SK-N-SH (cell line): ENCODE results near the gene ESPNL. TPM values are rescaled to one million over a fixed set of nuclear protein-coding genes. Genes with fewer than 3 reads are reported as not detected.

ENCODE experiments used
- CTCF ChIA-PET: fragments of 300-600, 350-600 bp; formaldehyde crosslinking; extraction: SDS; loops from one replicate; lab custom pipeline; 2021; lab: Yijun Ruan, JAX
- POLR2A ChIA-PET: fragments of 350-600 bp; sonication (Branson Sonifier 250); formaldehyde crosslinking; extraction: SDS; loops from one replicate; lab custom pipeline; 2020; ENCODE audit warnings: antibody characterized with exemption, inconsistent platforms; lab: Yijun Ruan, JAX
- DNase-seq: peaks from one replicate; pipeline ENCODE4 v3.0.0; 2012
- H2AFZ ChIP-seq: fragments of 200-600 bp; sonication (generic); 2 replicates; pipeline ENCODE4 v1.8.1; 2016; ENCODE audit warnings: antibody characterized with exemption, mild to moderate bottlenecking, low read depth
- H3F3A ChIP-seq: fragments of 200-600 bp; sonication (generic); replicated peaks from 2 replicates; pipeline ENCODE3; 2016; ENCODE audit warnings: antibody characterized with exemption, mild to moderate bottlenecking; ENCODE audit not compliant: insufficient read depth
- H3K27ac ChIP-seq, 2 experiments: fragments of 200-500 bp in 1 of 2; fragments of 200-600 bp in 1 of 2; sonication (Bioruptor generic) in 1 of 2; sonication (generic), shearing (Covaris generic) in 1 of 2; 2 replicates each; pipeline versions ENCODE4 v1.5.1 to v1.6.1; 2014 to 2016; ENCODE audit warnings: low read depth in 2 of 2, inconsistent platforms in 1 of 2, low read length in 1 of 2, mild to moderate bottlenecking in 1 of 2, mixed read lengths in 1 of 2
- H3K27me3 ChIP-seq: fragments of 200-600 bp; sonication (generic), shearing (Covaris generic); 2 replicates; pipeline ENCODE4 v1.6.1; 2016; ENCODE audit warnings: mixed run types; ENCODE audit not compliant: insufficient read depth
- H3K36me3 ChIP-seq, 2 experiments: fragments of 200-500 bp in 1 of 2; fragments of 200-600 bp in 1 of 2; sonication (Bioruptor generic) in 1 of 2; sonication (generic) in 1 of 2; replicated peaks in 1 of 2; 2 replicates each; pipeline versions ENCODE3 to v1.5.1; 2014 to 2016; ENCODE audit warnings: low read length in 1 of 2, mild to moderate bottlenecking in 1 of 2; ENCODE audit not compliant: insufficient read depth in 2 of 2, control insufficient read depth in 1 of 2
- H3K4me1 ChIP-seq, 2 experiments: fragments of 200-500 bp in 1 of 2; fragments of 200-600 bp in 1 of 2; sonication (Bioruptor generic) in 1 of 2; sonication (generic), shearing (Covaris generic) in 1 of 2; 2 replicates each; pipeline versions ENCODE4 v1.5.1 to v1.6.1; 2014 to 2016; ENCODE audit warnings: low read depth in 1 of 2, low read length in 1 of 2, mixed run types in 1 of 2; ENCODE audit not compliant: insufficient read depth in 2 of 2, control insufficient read depth in 1 of 2
- H3K4me2 ChIP-seq: fragments of 200-600 bp; sonication (generic), shearing (Covaris generic); 2 replicates; pipeline ENCODE4 v1.6.1; 2017; ENCODE audit warnings: mixed run types
- H3K4me3 ChIP-seq, 2 experiments: fragments of 200-500 bp in 1 of 2; fragments of 200-600 bp in 1 of 2; sonication (Bioruptor generic) in 1 of 2; sonication (generic), shearing (Covaris generic) in 1 of 2; 2 replicates each; pipeline versions ENCODE4 v1.5.1 to v1.8.1; 2014 to 2016; ENCODE audit warnings: low read depth in 2 of 2, inconsistent platforms in 1 of 2, low read length in 1 of 2, mild to moderate bottlenecking in 1 of 2, mixed read lengths in 1 of 2, moderate library complexity in 1 of 2
- H3K79me2 ChIP-seq: fragments of 200-600 bp; sonication (generic); 2 replicates; pipeline ENCODE4 v1.8.1; 2017; ENCODE audit warnings: mild to moderate bottlenecking; ENCODE audit not compliant: insufficient read depth
- H3K9ac ChIP-seq: fragments of 200-600 bp; sonication (generic); 2 replicates; pipeline ENCODE4 v1.6.1; 2017; ENCODE audit warnings: mixed run types
- H3K9me2 ChIP-seq: fragments of 200-600 bp; sonication (generic); 2 replicates; pipeline ENCODE4 v1.6.1; 2017; ENCODE audit warnings: mixed run types
- H3K9me3 ChIP-seq: fragments of 200-600 bp; sonication (generic); 2 replicates; pipeline ENCODE4 v1.6.1; 2017; ENCODE audit warnings: mixed run types, mild to moderate bottlenecking, moderate library complexity
- H4K20me1 ChIP-seq: fragments of 200-600 bp; sonication (generic); 2 replicates; pipeline ENCODE4 v1.6.1; 2017; ENCODE audit warnings: mild to moderate bottlenecking, mixed run types; ENCODE audit not compliant: insufficient read depth
- CTCF ChIP-seq: fragments of 200-600 bp; sonication (generic); IDR thresholded peaks from 2 replicates; pipeline ENCODE4 v1.6.1; 2017; ENCODE audit warnings: antibody characterized with exemption, mild to moderate bottlenecking, moderate library complexity
- FOSL2 ChIP-seq: IDR thresholded peaks from 2 replicates; pipeline ENCODE4 v1.4.0; 2012; ENCODE audit warnings: low read depth, mild to moderate bottlenecking, moderate library complexity, borderline replicate concordance
- FOXM1 ChIP-seq: IDR thresholded peaks from 2 replicates; pipeline ENCODE4 v1.4.0; 2012; ENCODE audit warnings: low read depth, mild to moderate bottlenecking
- GABPA ChIP-seq: IDR thresholded peaks from 2 replicates; pipeline ENCODE4 v1.4.0; 2012; ENCODE audit warnings: low read depth, mild to moderate bottlenecking
- JUND ChIP-seq: IDR thresholded peaks from 2 replicates; pipeline ENCODE4 v1.4.0; 2012
- MEF2A ChIP-seq: IDR thresholded peaks from 2 replicates; pipeline ENCODE4 v1.4.0; 2012; ENCODE audit warnings: low read depth, borderline replicate concordance
- NFIC ChIP-seq: IDR thresholded peaks from 2 replicates; pipeline ENCODE4 v1.4.0; 2012; ENCODE audit warnings: borderline replicate concordance
- NRF1 ChIP-seq: IDR thresholded peaks from 2 replicates; pipeline ENCODE4 v1.6.1; 2012; ENCODE audit warnings: low read depth, mild to moderate bottlenecking, low read length
- POLR2AphosphoS5 ChIP-seq: IDR thresholded peaks from 2 replicates; pipeline ENCODE4 v1.6.1; 2012; ENCODE audit warnings: low read depth, low read length
- RAD21 ChIP-seq: IDR thresholded peaks from 2 replicates; pipeline ENCODE4 v1.6.1; 2012; ENCODE audit warnings: mild to moderate bottlenecking, low read length
- REST ChIP-seq: IDR thresholded peaks from 2 replicates; pipeline ENCODE4 v1.6.1; 2012; ENCODE audit warnings: mild to moderate bottlenecking, low read depth, low read length, moderate library complexity
- SMC3 ChIP-seq: IDR thresholded peaks from 2 replicates; pipeline ENCODE4 v1.6.1; 2012; ENCODE audit warnings: low read depth, low read length, improper control_type of control experiment
- TAF1 ChIP-seq: IDR thresholded peaks from 2 replicates; pipeline ENCODE4 v1.6.1; 2012; ENCODE audit warnings: low read depth, mild to moderate bottlenecking, low read length, moderate library complexity, borderline replicate concordance
- TEAD4 ChIP-seq: IDR thresholded peaks from 2 replicates; pipeline ENCODE4 v1.4.0; 2012; ENCODE audit warnings: mild to moderate bottlenecking, borderline replicate concordance; ENCODE audit not compliant: insufficient read depth
- YY1 ChIP-seq: IDR thresholded peaks from 2 replicates; pipeline ENCODE4 v1.4.0; 2012; ENCODE audit warnings: low read depth, mild to moderate bottlenecking
- ZBTB33 ChIP-seq: IDR thresholded peaks from 2 replicates; pipeline ENCODE4 v1.4.0; 2012; ENCODE audit warnings: low read depth, borderline replicate concordance
- WGBS: methylation state at CpG from one replicate; pipeline ENCODE4 v1.1.6; 2017; ENCODE audit warnings: low lambda C conversion rate; 5-methylcytosine and 5-hydroxymethylcytosine counted together
- polyA plus RNA-seq, 3 experiments: library from polyadenylated mRNA; depleted of rRNA; stranded (reverse); fragments of >200 nt; gene quantifications; 2 replicates each; pipeline ENCODE4 v1.2.3, GENCODE V29; 2012
- TF ChIP-seq, protein P1 (sequence below): IDR thresholded peaks from 2 replicates; pipeline ENCODE4 v1.4.0; 2012; ENCODE audit warnings: low read depth

ESPNL gene
- polyA plus RNA-seq, 1 of the 3 experiments (the other 2 are of a cell fraction), result 0.05 TPM

DNA sequence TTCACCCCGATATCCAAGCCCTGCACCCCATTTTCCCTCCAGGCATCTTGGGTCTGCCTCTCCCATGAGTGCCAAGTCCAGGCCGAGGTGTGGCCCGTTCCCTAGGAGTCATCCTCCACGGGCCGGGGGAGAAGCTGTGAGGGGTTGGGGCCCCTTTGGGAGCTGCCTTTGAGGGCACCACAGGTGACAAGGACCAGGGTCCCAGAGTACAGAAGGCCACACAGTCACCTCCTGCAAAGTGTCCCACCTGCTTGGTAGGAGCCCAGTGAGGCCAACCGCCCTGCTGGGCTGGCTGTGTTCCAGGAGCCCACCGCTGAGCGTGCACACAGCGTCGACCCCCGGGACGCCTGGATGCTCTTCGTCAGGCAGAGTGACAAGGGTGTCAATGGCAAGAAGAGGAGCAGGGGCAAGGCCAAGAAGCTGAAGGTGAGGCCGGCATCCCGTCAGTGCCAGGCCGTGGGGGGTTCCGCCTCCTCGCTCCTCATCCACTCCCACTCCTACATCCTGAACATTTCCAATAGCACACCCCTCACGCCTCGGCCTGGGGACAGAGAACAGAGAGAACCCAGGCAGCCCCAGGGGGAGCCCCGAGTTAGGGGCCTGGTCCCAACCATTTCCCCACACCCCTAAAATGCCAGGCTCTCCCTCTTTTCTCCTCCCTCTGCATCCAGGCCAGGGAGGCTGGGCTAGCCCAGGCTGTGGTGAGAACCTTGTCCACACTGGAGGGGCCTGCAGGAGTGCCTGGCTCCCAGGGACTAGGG is 61.3 kb downstream of the ESPNL start (continued):
- no peak for TF ChIP-seq RAD21
- TF ChIP-seq, all 33 proteins: peak for 0

DNA sequence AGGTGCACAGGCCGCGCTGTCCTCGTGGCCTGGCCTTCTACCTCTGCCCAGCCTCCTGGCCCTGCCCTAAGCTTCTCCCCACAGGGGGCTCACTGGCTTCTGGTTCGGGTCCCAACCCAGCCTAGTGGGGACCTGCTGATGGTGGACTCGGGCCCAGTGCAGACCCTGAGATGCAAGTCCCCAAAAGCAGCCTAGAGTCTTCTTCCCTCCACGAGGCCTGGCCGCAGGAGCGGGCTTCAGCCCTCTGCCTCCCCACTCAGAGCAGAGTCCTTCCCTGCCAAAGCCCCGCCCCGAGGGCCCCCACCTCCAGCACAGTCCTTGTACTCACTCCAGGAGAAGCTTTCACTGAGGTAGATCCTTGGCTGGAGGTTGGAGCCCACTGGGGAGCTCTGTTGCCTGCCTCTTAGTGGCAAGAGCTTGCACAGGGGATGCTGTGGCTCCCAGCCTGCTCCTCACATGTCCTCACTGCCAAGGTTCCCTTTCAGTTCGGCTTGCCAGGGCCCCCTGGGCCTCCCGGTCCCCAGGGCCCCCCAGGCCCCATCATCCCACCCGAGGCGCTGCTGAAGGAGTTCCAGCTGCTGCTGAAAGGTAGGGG is 62.2 kb downstream of the ESPNL start:
- DNase-seq, result peak; percentile 29
- Histone ChIP-seq H3K27ac (no peak overlapping the region), H3K27me3 (no peaks in the 10 kb centered on the region), H3K79me2 (no peaks in the 10 kb centered on the region), H4K20me1 (no peaks in the 10 kb centered on the region), H3K4me1 (peaks cover 2 to 4% of the 10 kb centered on the region in 2 experiments; a peak in 1 of 4 replicates), H3K4me3 (no peak overlapping the region), H3K9me3 (no peaks in the 10 kb centered on the region), H3K9ac (no peak overlapping the region), H2AFZ (no peak overlapping the region), H3F3A (no peaks in the 10 kb centered on the region), H3K4me2 (no peak overlapping the region), H3K9me2 (no peaks in the 10 kb centered on the region), H3K36me3 (peaks cover 0 to 4% of the 10 kb centered on the region in 2 experiments)
- TF ChIP-seq ZBTB33 (no peak), SMC3 (no peak), GABPA (no peak), TEAD4 (no peak), TAF1 (no peak), MEF2A (no peak), REST (no peak), YY1 (no peak), CTCF (no peak), FOSL2 (no peak), POLR2AphosphoS5 (no peak), NRF1 (no peak), RAD21 (no peak), FOXM1 (no peak), NFIC (no peak), JUND (no peak)
- TF ChIP-seq, protein P1, sequence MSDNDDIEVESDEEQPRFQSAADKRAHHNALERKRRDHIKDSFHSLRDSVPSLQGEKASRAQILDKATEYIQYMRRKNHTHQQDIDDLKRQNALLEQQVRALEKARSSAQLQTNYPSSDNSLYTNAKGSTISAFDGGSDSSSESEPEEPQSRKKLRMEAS, result no peak
- WGBS, result 74% methylated on average over 6 of the region's 14 CpGs
- ChIA-PET POLR2A (interaction anchor here (1.7 kb wide), 1 partner anchor 41 kb away, joined by 5 read pairs; the partner anchor contains the start of gene ILKAP), CTCF (interaction anchor here (0.9 to 7.1 kb wide), 6 partner anchors 8 to 304 kb away, joined by 3 to 58 read pairs (median 4); no protein-coding TSS in a partner anchor)
